ENCODE data around the gene GMDS.

DNA sequence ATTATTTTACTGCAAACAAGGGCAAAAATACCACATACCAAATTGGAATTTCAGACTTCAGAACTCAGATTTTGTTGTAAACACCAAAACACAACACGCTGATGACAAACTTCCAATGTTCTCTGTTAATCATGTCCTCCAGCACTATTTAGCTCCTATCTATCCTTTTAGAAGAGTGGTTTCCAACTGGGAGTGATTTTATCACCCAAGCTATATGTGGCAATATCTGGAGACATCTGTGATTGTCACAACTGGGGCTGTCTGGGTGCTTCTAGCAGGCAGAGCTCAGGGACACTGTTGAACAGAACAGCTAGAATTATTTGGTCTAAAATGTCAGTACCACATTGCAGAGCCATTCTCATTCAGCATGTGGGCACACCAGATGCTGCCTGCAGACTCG is 391.1 kb downstream of the GMDS start:
- TF ChIP-seq, protein P1, sequence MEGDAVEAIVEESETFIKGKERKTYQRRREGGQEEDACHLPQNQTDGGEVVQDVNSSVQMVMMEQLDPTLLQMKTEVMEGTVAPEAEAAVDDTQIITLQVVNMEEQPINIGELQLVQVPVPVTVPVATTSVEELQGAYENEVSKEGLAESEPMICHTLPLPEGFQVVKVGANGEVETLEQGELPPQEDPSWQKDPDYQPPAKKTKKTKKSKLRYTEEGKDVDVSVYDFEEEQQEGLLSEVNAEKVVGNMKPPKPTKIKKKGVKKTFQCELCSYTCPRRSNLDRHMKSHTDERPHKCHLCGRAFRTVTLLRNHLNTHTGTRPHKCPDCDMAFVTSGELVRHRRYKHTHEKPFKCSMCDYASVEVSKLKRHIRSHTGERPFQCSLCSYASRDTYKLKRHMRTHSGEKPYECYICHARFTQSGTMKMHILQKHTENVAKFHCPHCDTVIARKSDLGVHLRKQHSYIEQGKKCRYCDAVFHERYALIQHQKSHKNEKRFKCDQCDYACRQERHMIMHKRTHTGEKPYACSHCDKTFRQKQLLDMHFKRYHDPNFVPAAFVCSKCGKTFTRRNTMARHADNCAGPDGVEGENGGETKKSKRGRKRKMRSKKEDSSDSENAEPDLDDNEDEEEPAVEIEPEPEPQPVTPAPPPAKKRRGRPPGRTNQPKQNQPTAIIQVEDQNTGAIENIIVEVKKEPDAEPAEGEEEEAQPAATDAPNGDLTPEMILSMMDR (IDR thresholded peaks at IDR 0.05; ENCODE audit: borderline replicate concordance, extremely low read depth, low read length, poor library complexity, severe bottlenecking), result no peak
- TF ChIP-seq EZH2 (IDR thresholded peaks at IDR 0.05; ENCODE audit: borderline replicate concordance, low read depth, low read length, severe bottlenecking), result no peak

All from DND-41 (cell line).